22Rv1 (cell line): ENCODE data around the gene CABLES2.

Source experiments
- CTCF ChIP-seq: fragments of 450-650 bp; IDR thresholded peaks from 2 replicates; pipeline ENCODE4 v1.5.1; 2017; ENCODE audit warnings: mild to moderate bottlenecking
- ZFX ChIP-seq: fragments of 450-650 bp; IDR thresholded peaks from 2 replicates; pipeline ENCODE4 v1.6.1; 2017; ENCODE audit warnings: antibody characterized with exemption, borderline replicate concordance

GRCh38 chr20:62352402-62353288, 54.4 kb downstream of the CABLES2 start:
- TF ChIP-seq CTCF (no peak), ZFX (no peak)
